GM18861 (cell line): ENCODE results near the gene FHAD1.
"Not testable (repeated sequence)": the region's sequence is repeated elsewhere in the genome, so short reads cannot be mapped to it uniquely, and the experiment has no call there.

Source experiments
- ATAC-seq: cut with Tn5 transposase; IDR thresholded peaks from one replicate; pipeline ENCODE4 v1.9.1; 2021; ENCODE audit not compliant: unreplicated experiment

FHAD1 gene

GRCh38 chr1:15303935-15304334, 56.9 kb downstream of the FHAD1 start:
- ATAC-seq, result no peak

- no peak for ATAC-seq
These were observed 57.9 kb downstream of the FHAD1 start for GRCh38 chr1:15304708-15305467.

- no peak for ATAC-seq
These were observed 58.4 kb downstream of the FHAD1 start for GRCh38 chr1:15305468-15305770.

- not testable (repeated sequence) for ATAC-seq
These were observed 59.3 kb downstream of the FHAD1 start for GRCh38 chr1:15306352-15306751.

- no peak for ATAC-seq
These were observed 61.1 kb downstream of the FHAD1 start for GRCh38 chr1:15308135-15308534.

- ATAC-seq, result no peak
These were observed 61.6 kb downstream of the FHAD1 start for GRCh38 chr1:15308621-15309027.

GRCh38 chr1:15309687-15310086, 62.7 kb downstream of the FHAD1 start:
- no peak for ATAC-seq

GRCh38 chr1:15310544-15310943, 63.5 kb downstream of the FHAD1 start:
- ATAC-seq, result no peak

GRCh38 chr1:15311122-15311822, 64.2 kb downstream of the FHAD1 start:
- no peak for ATAC-seq

- ATAC-seq, result no peak
These were observed 64.9 kb downstream of the FHAD1 start for GRCh38 chr1:15311880-15312279.

GRCh38 chr1:15312626-15313411, 65.8 kb downstream of the FHAD1 start:
- no peak for ATAC-seq

- ATAC-seq, result no peak
These were observed 67.6 kb downstream of the FHAD1 start for GRCh38 chr1:15314328-15315281.

GRCh38 chr1:15315815-15316214, 68.8 kb downstream of the FHAD1 start:
- ATAC-seq, result no peak

- no peak for ATAC-seq
These were observed 69.5 kb downstream of the FHAD1 start for GRCh38 chr1:15316510-15316909.

- no peak for ATAC-seq
These were observed 73.2 kb downstream of the FHAD1 start for GRCh38 chr1:15320267-15320666.

GRCh38 chr1:15321601-15322000, 74.6 kb downstream of the FHAD1 start:
- no peak for ATAC-seq

- no peak for ATAC-seq
These were observed 75.8 kb downstream of the FHAD1 start for GRCh38 chr1:15322648-15323350.

- ATAC-seq, result no peak
These were observed 76.4 kb downstream of the FHAD1 start for GRCh38 chr1:15323351-15323988.

- ATAC-seq, result no peak
These were observed 77.2 kb downstream of the FHAD1 start for GRCh38 chr1:15323989-15324868.
